ENCODE results near the gene IPCEF1.

The IPCEF1 gene

DNA sequence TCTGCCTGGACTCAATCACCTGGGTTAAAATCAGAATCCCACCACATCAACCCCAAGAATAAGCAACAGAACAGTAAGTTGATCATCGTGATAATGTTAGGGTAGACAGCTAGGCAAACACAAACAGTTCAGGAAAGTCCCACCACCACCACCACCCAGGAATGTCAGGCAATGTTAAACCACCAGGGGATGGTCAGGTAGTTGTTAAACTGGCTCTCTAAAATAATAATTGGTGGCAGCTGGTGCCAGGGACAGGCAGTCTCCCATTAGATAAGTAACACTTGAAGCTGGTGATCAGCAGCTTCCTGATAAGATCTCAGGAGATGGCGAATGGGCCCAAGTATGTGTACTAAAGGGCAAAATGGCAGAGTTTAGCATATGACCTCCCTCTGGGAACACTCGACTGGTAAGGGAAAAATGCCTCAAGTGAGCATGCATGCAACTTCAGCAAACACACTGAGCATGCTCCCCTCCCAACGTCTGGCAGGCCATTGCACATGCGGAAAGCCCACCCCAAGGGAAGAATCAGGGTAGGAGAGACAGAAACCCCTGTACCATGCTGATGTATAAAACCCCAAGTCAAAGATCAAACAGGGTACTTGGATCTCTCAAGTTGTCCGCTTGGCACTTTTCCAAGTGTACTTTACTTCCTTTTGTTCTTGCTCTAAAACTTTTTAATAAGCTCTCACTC lies 66.6 kb downstream of the IPCEF1 start:
- DNase-seq, result no peak

- no peak for DNase-seq
These were observed 70.8 kb downstream of the IPCEF1 start for GRCh38 chr6:154285826-154286225.

DNA sequence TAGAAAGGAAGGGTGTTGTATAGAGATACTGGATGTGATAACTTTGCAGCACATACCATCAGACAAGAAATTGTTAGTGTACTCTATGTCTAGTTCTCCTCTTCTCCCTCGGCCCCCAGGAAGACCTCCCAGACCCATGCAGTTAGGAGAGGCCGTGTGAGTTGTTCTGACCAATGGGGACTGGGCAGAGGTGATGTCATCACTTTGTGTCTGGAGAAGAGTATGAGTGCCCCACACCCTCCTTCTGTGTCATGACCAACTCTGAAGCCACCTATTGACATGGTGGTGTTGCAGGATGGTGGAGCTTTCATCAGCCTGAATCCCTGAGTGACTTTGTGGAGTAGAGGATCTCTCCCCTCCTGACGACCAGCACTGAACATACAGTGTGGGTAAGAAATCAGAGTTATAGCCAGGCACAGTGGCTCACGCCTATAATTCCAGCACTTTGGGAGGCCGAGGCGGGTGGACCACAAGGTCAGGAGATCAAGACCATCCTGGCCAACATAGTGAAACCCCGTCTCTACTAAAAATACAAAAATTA lies 72.2 kb downstream of the IPCEF1 start:
- DNase-seq, result no peak

- DNase-seq, result no peak
These were observed 76.1 kb downstream of the IPCEF1 start for GRCh38 chr6:154280521-154280920.

DNA sequence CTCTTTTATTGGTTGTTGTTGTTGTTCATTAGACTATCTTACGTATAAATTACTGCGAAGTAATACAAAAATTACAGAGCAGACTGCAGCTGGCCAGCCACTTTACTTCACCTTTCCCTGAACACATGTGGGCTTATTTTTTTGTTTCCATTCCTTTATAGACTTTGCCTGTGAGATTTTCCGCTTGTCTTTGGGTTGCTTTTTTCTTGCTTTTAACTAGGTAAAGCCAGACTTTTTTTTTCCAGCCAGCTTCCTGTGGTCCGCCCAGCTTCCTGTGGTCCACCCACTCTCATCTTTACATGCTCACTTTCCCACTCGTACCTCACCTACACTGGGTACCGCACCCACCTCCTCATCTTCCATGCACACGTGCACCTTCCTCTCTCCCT lies 79.0 kb downstream of the IPCEF1 start:
- DNase-seq, result peak; percentile 23

GRCh38 chr6:154276810-154277628 lies 79.6 kb downstream of the IPCEF1 start:
- DNase-seq, result peak; percentile 56

DNA sequence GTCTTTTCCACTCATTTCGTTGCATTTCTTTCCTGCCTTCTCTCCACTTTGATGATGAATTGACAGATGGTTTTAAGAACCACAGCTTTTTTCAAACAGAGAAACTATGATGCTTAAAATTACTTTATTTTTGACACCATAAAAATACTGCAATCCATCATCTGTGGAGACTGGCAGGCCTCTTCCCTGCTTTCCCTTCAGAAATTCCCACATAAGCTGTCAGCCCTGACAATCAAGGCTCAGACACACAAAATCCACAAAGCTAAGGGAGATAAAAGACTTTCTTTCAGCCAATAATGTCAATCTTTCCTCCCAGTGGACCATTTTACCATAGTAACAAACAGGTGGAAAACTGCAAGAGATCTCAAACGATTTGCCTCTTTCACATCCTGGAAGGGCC lies 82.4 kb downstream of the IPCEF1 start:
- no peak for DNase-seq

DNA sequence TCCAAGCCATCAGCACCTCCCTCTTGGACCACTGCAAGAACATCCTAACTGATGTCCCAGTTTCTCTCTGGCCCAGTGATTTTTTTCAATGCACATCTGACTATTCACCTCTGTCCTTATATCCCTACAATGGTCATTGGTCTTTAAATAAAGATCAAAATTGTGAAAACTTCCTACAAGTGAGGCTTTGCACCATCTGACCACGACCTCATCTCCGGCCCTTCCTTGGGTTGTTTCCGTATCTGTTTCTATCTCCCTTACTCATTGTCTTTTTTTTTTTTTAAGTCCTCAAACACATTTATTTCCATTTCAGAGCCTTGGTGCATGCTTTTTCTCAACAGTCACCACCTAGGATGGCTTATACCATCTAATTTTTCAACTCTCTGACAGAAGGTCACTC lies 88.1 kb downstream of the IPCEF1 start:
- DNase-seq, result no peak

- DNase-seq, result no peak
These were observed 89.0 kb downstream of the IPCEF1 start for GRCh38 chr6:154267508-154268106.

DNA sequence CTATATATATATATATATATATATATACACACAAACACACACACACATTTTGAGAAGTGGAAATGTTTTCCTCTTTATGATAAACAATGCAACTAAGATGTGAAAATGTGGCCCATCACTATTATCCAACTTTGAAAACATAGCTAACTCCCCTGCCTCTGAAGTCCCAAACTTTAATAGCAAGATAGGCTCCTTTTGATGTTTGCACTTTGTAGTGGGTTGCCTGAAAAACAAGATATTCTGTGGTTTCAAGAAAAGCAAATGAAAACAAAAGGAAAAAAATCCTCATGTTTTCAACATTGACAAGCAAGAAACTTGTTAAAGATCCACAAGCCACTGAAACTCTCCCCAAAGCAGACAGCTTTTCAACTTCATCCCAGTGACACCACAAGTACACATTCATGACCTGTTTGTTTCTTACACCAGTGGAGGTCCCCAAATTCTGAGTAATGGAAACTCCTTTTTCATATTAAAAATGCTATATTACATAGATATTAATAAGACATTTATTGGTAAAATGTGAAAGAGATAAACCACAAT lies 90.0 kb downstream of the IPCEF1 start:
- no peak for DNase-seq

DNA sequence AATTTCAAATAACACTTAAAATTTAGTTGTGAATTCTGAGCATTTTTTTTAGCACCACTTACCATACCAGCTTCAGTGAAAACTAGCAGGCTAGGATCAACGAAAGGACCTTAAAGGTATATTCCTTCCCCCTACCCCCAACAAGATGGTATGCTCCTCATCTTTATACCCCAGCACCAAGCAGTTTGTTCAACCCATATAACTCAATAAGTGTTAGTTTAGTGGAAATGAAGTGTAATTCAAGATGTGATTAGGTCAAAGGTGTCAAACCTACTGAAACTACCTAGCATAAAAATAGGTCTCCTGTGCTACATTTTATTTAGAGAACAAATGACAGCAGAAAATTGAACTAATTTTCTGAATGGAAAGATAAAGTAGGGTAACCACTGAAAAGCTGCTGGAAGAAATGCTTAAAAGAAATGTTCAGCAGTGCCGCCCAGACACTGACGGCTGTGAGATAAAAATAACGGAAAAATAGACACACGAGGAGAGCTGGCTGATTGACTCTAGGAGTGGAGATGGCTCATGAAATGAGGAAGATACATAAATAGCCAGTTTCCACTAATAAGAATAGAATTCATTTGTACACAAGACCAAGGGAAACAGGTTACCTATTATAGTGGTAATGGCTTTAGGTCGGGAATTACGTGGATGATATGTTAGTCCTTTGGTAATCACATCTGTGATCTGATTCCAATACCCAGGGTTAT lies 94.8 kb downstream of the IPCEF1 start:
- DNase-seq, result no peak

GRCh38 chr6:154258064-154258757 lies 98.4 kb downstream of the IPCEF1 start:
- DNase-seq, result no peak

DNA sequence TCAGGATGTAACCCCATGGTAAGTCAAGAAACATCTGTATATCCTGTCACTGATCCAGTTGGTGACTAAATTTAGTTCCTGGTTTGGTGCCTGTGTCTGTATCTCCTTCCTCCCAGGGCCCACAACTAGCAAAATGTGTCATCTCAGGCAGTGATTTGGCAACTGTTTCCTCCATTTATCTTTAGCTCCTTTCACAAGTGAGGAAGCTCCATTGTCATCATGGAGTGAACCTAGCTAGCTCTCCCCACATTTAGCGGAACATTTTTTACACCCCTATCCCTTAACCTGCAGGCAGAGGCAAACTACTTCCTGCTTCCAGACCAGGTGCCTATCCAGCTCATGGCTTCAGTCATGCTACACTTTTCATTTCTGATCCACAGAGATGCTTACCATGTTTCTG lies 99.5 kb downstream of the IPCEF1 start:
- DNase-seq, result peak; percentile 45

- DNase-seq, result no peak
These were observed 103.9 kb downstream of the IPCEF1 start for GRCh38 chr6:154252678-154253077.

- DNase-seq, result no peak
These were observed 105.5 kb downstream of the IPCEF1 start for GRCh38 chr6:154251116-154251515.

DNA sequence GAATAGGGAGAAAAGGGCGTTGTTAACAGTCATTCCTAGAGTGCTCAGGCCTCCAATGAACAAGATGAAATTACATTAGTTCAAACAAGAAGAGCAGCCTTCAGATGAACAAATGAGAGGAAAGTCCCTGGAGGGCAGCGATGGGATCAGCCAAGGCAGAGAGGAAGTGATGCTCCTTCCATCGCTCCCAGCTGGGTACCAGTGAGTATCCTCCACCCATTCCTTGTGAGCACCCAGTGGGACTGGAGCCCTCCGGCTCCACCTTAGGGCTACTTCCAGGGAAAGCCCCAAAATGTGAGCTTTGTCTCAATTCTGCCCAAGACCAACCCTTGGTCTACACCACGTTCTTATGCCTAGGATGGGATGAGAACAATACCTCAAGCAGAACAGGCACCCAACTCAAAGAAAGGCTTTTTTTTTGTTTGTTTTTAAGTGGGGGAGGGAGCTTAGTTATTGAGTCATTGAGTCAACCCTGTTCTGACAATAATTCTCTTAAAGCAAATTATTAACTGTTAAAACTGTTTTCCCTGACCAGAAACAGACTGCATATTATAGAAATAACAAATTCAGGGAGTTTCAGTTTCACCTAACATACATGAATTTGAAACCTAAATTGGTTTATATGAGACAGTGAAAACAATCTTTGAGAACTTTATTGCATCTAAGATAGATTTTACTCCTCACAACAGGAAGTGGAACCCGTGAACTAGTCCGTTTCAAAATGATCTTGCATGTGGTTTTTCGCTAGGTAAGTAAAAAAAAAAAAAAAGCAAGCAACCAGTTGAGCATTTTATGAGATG lies 106.9 kb downstream of the IPCEF1 start:
- DNase-seq, result peak; percentile 86

DNA sequence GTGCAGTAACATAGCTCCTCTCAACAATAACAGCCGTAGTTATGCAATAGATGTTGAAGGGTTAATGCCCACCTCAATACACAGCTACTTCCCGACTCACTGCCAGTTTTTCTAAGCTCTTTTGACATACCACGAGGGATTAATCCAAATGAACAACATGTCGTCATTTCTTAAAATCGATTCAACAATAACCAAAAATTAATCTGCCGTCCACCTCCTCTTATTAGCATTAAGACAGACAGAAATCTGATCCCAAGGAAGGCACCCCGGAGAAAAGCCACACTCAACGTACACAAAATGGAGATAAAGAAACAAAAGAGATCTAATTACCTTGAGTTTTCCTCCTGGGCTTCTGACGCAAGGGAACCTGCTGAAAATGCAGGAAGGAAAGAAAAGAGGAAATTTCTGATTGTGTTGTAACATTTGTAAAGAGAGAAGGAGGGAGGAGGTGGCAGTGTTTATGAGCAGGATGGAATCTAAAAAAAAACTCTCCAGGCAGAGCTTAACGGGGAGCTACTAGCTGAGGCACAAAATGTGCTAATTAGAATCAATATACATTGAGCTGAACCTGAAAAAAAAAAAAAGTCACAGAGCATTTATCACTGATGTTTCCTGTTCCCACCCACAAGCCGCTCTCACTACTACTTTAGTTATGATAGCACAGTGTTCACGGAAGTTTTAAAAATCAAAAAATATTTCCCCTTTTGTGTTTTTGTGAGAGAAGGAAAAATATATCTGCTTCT lies 109.3 kb downstream of the IPCEF1 start:
- DNase-seq, result peak; percentile 65

GRCh38 chr6:154246723-154247118 lies 109.9 kb downstream of the IPCEF1 start:
- DNase-seq, result no peak

DNA sequence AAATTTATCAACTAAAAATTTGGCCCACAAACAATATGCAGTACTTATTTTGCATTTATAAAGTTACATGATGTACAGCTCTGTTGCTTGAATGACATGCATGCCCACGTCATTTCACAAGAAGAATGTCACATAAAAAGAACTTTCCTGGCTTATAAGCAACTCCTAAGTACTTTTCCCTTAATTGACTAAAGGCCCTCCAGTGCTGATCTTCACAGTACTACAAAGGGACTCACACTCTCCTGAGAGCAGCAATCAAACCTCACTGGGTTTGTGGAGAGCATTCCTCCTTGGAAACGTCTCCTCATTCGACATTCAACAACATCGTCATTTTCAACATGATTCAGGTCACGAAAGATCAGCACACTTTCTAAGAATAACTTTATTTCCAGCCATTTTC lies 111.1 kb downstream of the IPCEF1 start:
- DNase-seq, result no peak
